H1 (cell line): ENCODE measurements around the gene HIGD1B. TPM values are rescaled to one million over a fixed set of nuclear protein-coding genes. Genes with fewer than 3 reads are reported as not detected.

Experiments used
- CTCF ChIA-PET: fragments of 300-600 bp; sonication (Branson Sonifier 250); formaldehyde crosslinking; loops from one replicate; lab custom pipeline; 2021; ENCODE audit not compliant: partially characterized antibody; lab: Charles Lee
- POLR2A ChIA-PET: fragments of 300-600 bp; sonication (Branson Sonifier 250); formaldehyde crosslinking; loops from one replicate; lab custom pipeline; 2021; ENCODE audit warnings: inconsistent platforms; ENCODE audit not compliant: partially characterized antibody; lab: Charles Lee
- DNase-seq, 2 experiments: peaks; one replicate each; pipeline versions ENCODE4 v3.0.0 to v3.0.0-alpha.2; 2010 to 2022; ENCODE audit warnings: low spot score in 2 of 2, low read depth in 1 of 2, mixed read lengths in 1 of 2
- FAIRE-seq: peaks from 2 replicates; lab custom pipeline; 2011; peaks lifted over from hg19 to GRCh38; lab: Jason Lieb, UNC
- H2AFZ ChIP-seq: 2 replicates; pipeline ENCODE4 v1.8.1; 2012; ENCODE audit warnings: low read length, inconsistent platforms
- H2AK5ac ChIP-seq: 2 replicates; pipeline ENCODE4 v1.6.1; 2013; ENCODE audit warnings: low read depth, low read length
- H2BK120ac ChIP-seq: replicated peaks from 2 replicates; pipeline ENCODE3; 2013; ENCODE audit warnings: low read depth, low read length, inconsistent platforms
- H2BK12ac ChIP-seq: 2 replicates; pipeline ENCODE4 v1.6.1; 2013; ENCODE audit warnings: low read depth, low read length
- H2BK15ac ChIP-seq: 2 replicates; pipeline ENCODE4 v1.6.1; 2013; ENCODE audit warnings: low read length
- H2BK20ac ChIP-seq: 2 replicates; pipeline ENCODE4 v1.6.1; 2013; ENCODE audit warnings: low read length
- H2BK5ac ChIP-seq: 2 replicates; pipeline ENCODE4 v1.6.1; 2013; ENCODE audit warnings: low read depth, low read length
- H3K14ac ChIP-seq: 2 replicates; pipeline ENCODE4 v1.6.1; 2013; ENCODE audit warnings: inconsistent platforms; ENCODE audit not compliant: insufficient read length
- H3K18ac ChIP-seq: 2 replicates; pipeline ENCODE4 v1.6.1; 2013; ENCODE audit warnings: low read length; ENCODE audit errors: extremely low read depth
- H3K23ac ChIP-seq: 2 replicates; pipeline ENCODE4 v1.6.1; 2013; ENCODE audit warnings: inconsistent platforms; ENCODE audit not compliant: insufficient read length
- H3K23me2 ChIP-seq: 2 replicates; pipeline ENCODE4 v1.6.1; 2013; ENCODE audit warnings: low read depth, low read length
- H3K27ac ChIP-seq: 2 replicates; pipeline ENCODE4 v1.6.1; 2011; ENCODE audit warnings: low read depth, low read length, inconsistent platforms
- H3K27me3 ChIP-seq, 4 experiments: replicated peaks in 1 of 4; 1 replicate in 1 of 4; 2 replicates in 3 of 4; pipeline versions ENCODE4 v1.6.1 to v1.8.1; 2011 to 2013; ENCODE audit warnings: low read length in 3 of 4, mild to moderate bottlenecking in 3 of 4, inconsistent platforms in 2 of 4, mixed read lengths in 2 of 4, moderate library complexity in 1 of 4; ENCODE audit not compliant: control insufficient read depth in 3 of 4, insufficient read depth in 3 of 4; ENCODE audit errors: extremely low read depth in 1 of 4
- H3K36me3 ChIP-seq, 4 experiments: 2 replicates each; pipeline versions ENCODE4 v1.6.1 to v1.8.1; 2011 to 2013; ENCODE audit warnings: mild to moderate bottlenecking in 4 of 4, low read length in 3 of 4, moderate library complexity in 2 of 4, control low read depth in 1 of 4, inconsistent platforms in 1 of 4; ENCODE audit not compliant: insufficient read depth in 4 of 4, control insufficient read depth in 2 of 4
- H3K4ac ChIP-seq: replicated peaks from 2 replicates; pipeline ENCODE3; 2013; ENCODE audit warnings: low read length, low read depth, mixed read lengths, inconsistent platforms; ENCODE audit not compliant: insufficient read length
- H3K4me1 ChIP-seq, 4 experiments: replicated peaks in 1 of 4; 1 replicate in 1 of 4; 2 replicates in 3 of 4; pipeline versions ENCODE4 v1.6.1 to v1.8.1; 2011 to 2013; ENCODE audit warnings: low read length in 3 of 4, inconsistent platforms in 2 of 4, mixed read lengths in 1 of 4; ENCODE audit not compliant: insufficient read depth in 4 of 4, control insufficient read depth in 3 of 4
- H3K4me2 ChIP-seq, 2 experiments: 2 replicates each; pipeline versions ENCODE4 v1.6.1 to v1.8.1; 2011 to 2013; ENCODE audit warnings: low read depth in 2 of 2, low read length in 2 of 2, control low read depth in 1 of 2, inconsistent platforms in 1 of 2, mild to moderate bottlenecking in 1 of 2; ENCODE audit not compliant: insufficient read depth in 1 of 2
- H3K4me3 ChIP-seq, 4 experiments: fragments of 200-600, 300-600 bp in 1 of 4; sonication (generic), shearing (Covaris generic), sonication (Bioruptor Twin) in 1 of 4; 2 replicates each; pipeline versions ENCODE4 v1.5.1 to v1.8.1; 2011 to 2016; ENCODE audit warnings: low read length in 4 of 4, low read depth in 3 of 4, control low read depth in 2 of 4, inconsistent platforms in 2 of 4, mild to moderate bottlenecking in 2 of 4, mixed read lengths in 1 of 4, moderate library complexity in 1 of 4; ENCODE audit not compliant: insufficient read depth in 2 of 4; ENCODE audit errors: extremely low read depth in 1 of 4
- H3K56ac ChIP-seq: replicated peaks from 2 replicates; pipeline ENCODE3; 2013; ENCODE audit warnings: low read depth, mild to moderate bottlenecking, mixed read lengths, low read length, inconsistent platforms; ENCODE audit not compliant: insufficient read length
- H3K79me1 ChIP-seq: 2 replicates; pipeline ENCODE4 v1.6.1; 2013; ENCODE audit warnings: low read depth, low read length, control low read depth
- H3K79me2 ChIP-seq, 2 experiments: 2 replicates each; pipeline versions ENCODE4 v1.6.1 to v1.8.1; 2012 to 2013; ENCODE audit warnings: low read length in 2 of 2, mild to moderate bottlenecking in 2 of 2, inconsistent platforms in 1 of 2; ENCODE audit not compliant: insufficient read depth in 2 of 2, control insufficient read depth in 1 of 2
- H3K9ac ChIP-seq, 4 experiments: replicated peaks in 1 of 4; 1 replicate in 1 of 4; 2 replicates in 3 of 4; pipeline versions ENCODE4 v1.6.1 to v1.8.1; 2011 to 2013; ENCODE audit warnings: low read depth in 3 of 4, low read length in 3 of 4, control low read depth in 2 of 4, mild to moderate bottlenecking in 2 of 4, moderate library complexity in 2 of 4, inconsistent platforms in 1 of 4; ENCODE audit errors: extremely low read depth in 1 of 4
- H3K9me3 ChIP-seq, 2 experiments: 2 replicates each; pipeline versions ENCODE4 v1.6.1 to v1.8.1; 2012 to 2013; ENCODE audit warnings: mild to moderate bottlenecking in 2 of 2, moderate library complexity in 2 of 2, control low read depth in 1 of 2, inconsistent platforms in 1 of 2, low read depth in 1 of 2, low read length in 1 of 2, mixed read lengths in 1 of 2; ENCODE audit not compliant: insufficient read depth in 2 of 2
- H4K20me1 ChIP-seq, 2 experiments: replicated peaks in 1 of 2; 2 replicates each; pipeline versions ENCODE3 to v1.8.1; 2011 to 2013; ENCODE audit warnings: inconsistent platforms in 2 of 2, low read length in 2 of 2, mild to moderate bottlenecking in 1 of 2; ENCODE audit not compliant: insufficient read depth in 2 of 2, control insufficient read depth in 1 of 2
- H4K5ac ChIP-seq: 2 replicates; pipeline ENCODE4 v1.6.1; 2013; ENCODE audit warnings: low read length, low read depth, mixed read lengths, inconsistent platforms; ENCODE audit not compliant: insufficient read length
- H4K8ac ChIP-seq: 2 replicates; pipeline ENCODE4 v1.8.0; 2013; ENCODE audit warnings: mild to moderate bottlenecking, moderate library complexity, low read length, inconsistent platforms; ENCODE audit not compliant: insufficient read depth; ENCODE audit errors: extremely low read depth
- H4K91ac ChIP-seq: replicated peaks from 2 replicates; pipeline ENCODE3; 2013; ENCODE audit warnings: low read length, mixed read lengths, inconsistent platforms; ENCODE audit not compliant: insufficient read length
- ATF2 ChIP-seq: IDR thresholded peaks from 2 replicates; pipeline ENCODE4 v1.6.1; 2012; ENCODE audit warnings: low read length, inconsistent platforms
- BACH1 ChIP-seq: IDR thresholded peaks from 2 replicates; pipeline ENCODE4 v1.6.1; 2012; ENCODE audit warnings: low read length, improper control_type of control experiment
- BRCA1 ChIP-seq: IDR thresholded peaks from 2 replicates; pipeline ENCODE4 v1.6.1; 2012; ENCODE audit warnings: low read depth, low read length, improper control_type of control experiment
- CBX8 ChIP-seq: fragments of 300-800, 300-1000 bp; sonication (generic); IDR thresholded peaks from 2 replicates; pipeline ENCODE4 v1.7.1; 2016; ENCODE audit warnings: low read depth, low read length, borderline replicate concordance
- CEBPB ChIP-seq: IDR thresholded peaks from 2 replicates; pipeline ENCODE4 v1.6.1; 2012; ENCODE audit warnings: low read depth, low read length
- CTBP2 ChIP-seq: IDR thresholded peaks from 2 replicates; pipeline ENCODE4 v1.7.0; 2011; ENCODE audit warnings: borderline replicate concordance, mild to moderate bottlenecking, moderate library complexity, mixed read lengths, low read length; ENCODE audit not compliant: insufficient read depth, insufficient read length
- KDM5A ChIP-seq: fragments of 200-600 bp; IDR thresholded peaks from 2 replicates; pipeline ENCODE4 v1.7.1; 2012; ENCODE audit warnings: mild to moderate bottlenecking, low read length, inconsistent platforms, mixed read lengths
- SIX5 ChIP-seq: IDR thresholded peaks from 2 replicates; pipeline ENCODE4 v1.6.1; 2011; ENCODE audit warnings: mild to moderate bottlenecking, low read depth, low read length
- TCF12 ChIP-seq: IDR thresholded peaks from 2 replicates; pipeline ENCODE4 v1.6.1; 2011; ENCODE audit warnings: low read depth, mild to moderate bottlenecking, low read length
- YY1 ChIP-seq: IDR thresholded peaks from 2 replicates; pipeline ENCODE4 v1.6.1; 2011; ENCODE audit warnings: low read depth, mild to moderate bottlenecking, low read length
- WGBS, 2 experiments: shearing (Covaris generic) in 1 of 2; methylation state at CpG; one replicate each; pipeline versions ENCODE4 v1.1.6 to v1.1.7; 2013 to 2015; ENCODE audit warnings: low lambda C conversion rate in 2 of 2, mixed read lengths in 2 of 2, inconsistent platforms in 1 of 2, low coverage in 1 of 2, missing lambda C conversion rate in 1 of 2; ENCODE audit not compliant: insufficient replicate concordance in 2 of 2, insufficient coverage in 1 of 2, insufficient read length in 1 of 2; ENCODE audit errors: extremely low coverage in 1 of 2, missing lambda C conversion rate in 1 of 2; 5-methylcytosine and 5-hydroxymethylcytosine counted together
- polyA plus RNA-seq, 7 experiments: library from polyadenylated mRNA; depleted of rRNA in 3 of 7; stranded (reverse) in 5 of 7; unstranded in 2 of 7; fragments of >200 nt in 5 of 7; fragments of 200-250 nt in 2 of 7; gene quantifications; 1 replicate in 5 of 7; 2 replicates in 1 of 7; 4 replicates in 1 of 7; pipeline versions ENCODE4 v1.2.1 to v1.2.3, GENCODE V29; 2011 to 2013; ENCODE audit warnings: missing spikeins in 2 of 7, mixed read lengths in 2 of 7
- total RNA-seq: library from RNA; stranded (reverse); fragmentation: NEBNext Ultra II Directional; extraction: Animal tissue kit (Norgen Biotek cat#: 25700); gene quantifications from 2 replicates; pipeline ENCODE4 v1.2.1, GENCODE V29; 2021

Gene HIGD1B
- total and polyA plus RNA-seq, 2 of the 8 experiments (the other 6 are each of a cell fraction or from before 2014, with no cell fraction given) = not detected

- Histone ChIP-seq H3K23ac (no peak overlapping the region), H3K4me1 (no peaks in the 10 kb centered on the region), H2BK20ac (no peak overlapping the region), H3K4me3 (no peak overlapping the region), H3K9ac (no peak overlapping the region), H4K5ac (no peak overlapping the region), H3K27ac (no peak overlapping the region), H3K23me2 (no peaks in the 10 kb centered on the region), H4K8ac (no peak overlapping the region), H2BK15ac (no peak overlapping the region), H2BK12ac (no peak overlapping the region), H2BK5ac (no peak overlapping the region), H3K36me3 (peaks cover 0 to 2% (median 0%) of the 10 kb centered on the region in 4 experiments; a peak in 1 of 8 replicates), H3K18ac (no peak overlapping the region), H3K14ac (no peak overlapping the region), H4K91ac (no peak overlapping the region), H3K79me1 (no peaks in the 10 kb centered on the region), H3K79me2 (peaks cover 26 to 94% of the 10 kb centered on the region in 2 experiments), H3K4ac (no peak overlapping the region), H3K27me3 (no peaks in the 10 kb centered on the region), H3K4me2 (no peak overlapping the region), H4K20me1 (peaks cover 1 to 12% of the 10 kb centered on the region in 2 experiments), H2AFZ (no peak overlapping the region), H2AK5ac (no peak overlapping the region), H2BK120ac (no peak overlapping the region), H3K9me3 (no peaks in the 10 kb centered on the region), H3K56ac (no peak overlapping the region)
- ChIA-PET CTCF (interaction anchor here (0.6 kb wide), 1 partner anchor 199 kb away, joined by 3 read pairs; no protein-coding TSS in a partner anchor), POLR2A (interaction anchor here (1.0 kb wide), 1 partner anchor 12 kb away, joined by 3 read pairs; no protein-coding TSS in a partner anchor)
- TF ChIP-seq BACH1 (no peak), CBX8 (no peak), SIX5 (no peak), YY1 (no peak), CEBPB (no peak), CTBP2 (no peak), BRCA1 (no peak), KDM5A (no peak), ATF2 (no peak), TCF12 (no peak)
- no peak for DNase-seq
- 90% methylated on average over 7 of the region's 7 CpGs; no CpG with 5 or more reads in 1 of the 2 experiments for WGBS, 2 experiments
- no peak for FAIRE-seq
These were observed 27.0 kb upstream of the HIGD1B start for GRCh38 chr17:44820631-44821212.
